Panc1 (cell line): Measurements from ENCODE around the gene SPATS2L. TPM values are rescaled to one million over a fixed set of nuclear protein-coding genes. Genes with fewer than 3 reads are reported as not detected.

Source experiments
- ATAC-seq: fragments of 200-7000 bp; cut with Tn5 transposase; 2 replicates; pipeline ENCODE4 v1.9.1; 2020; ENCODE audit warnings: mild to moderate bottlenecking, moderate library complexity
- BruUV-seq: library from RNA; stranded (reverse); fragments of 400-500 nt; replicated peaks from 2 replicates; lab custom pipeline; 2021; lab: Mats Ljungman, UMichigan
- CTCF ChIA-PET: fragments of 300-600 bp; sonication (Branson Sonifier 250); formaldehyde crosslinking; loops from one replicate; lab custom pipeline; 2022; ENCODE audit warnings: antibody characterized with exemption; lab: Charles Lee
- POLR2A ChIA-PET: fragments of 300-600 bp; sonication (Branson Sonifier 250); formaldehyde crosslinking; loops from one replicate; lab custom pipeline; 2022; ENCODE audit warnings: antibody characterized with exemption; lab: Charles Lee
- DNase-seq: peaks from one replicate; pipeline ENCODE4 v3.0.0-alpha.2; 2010; ENCODE audit warnings: low read depth, low spot score
- H3K27ac ChIP-seq: 2 replicates; pipeline ENCODE4 v1.5.1; 2011; ENCODE audit warnings: mild to moderate bottlenecking, low read length, inconsistent platforms
- H3K27me3 ChIP-seq: fragments of 200-500 bp; sonication (Bioruptor generic); 2 replicates; pipeline ENCODE4 v1.6.0; 2014; ENCODE audit warnings: low read length, inconsistent platforms; ENCODE audit not compliant: control insufficient read depth, insufficient read depth
- H3K36me3 ChIP-seq: fragments of 200-500 bp; sonication (Bioruptor generic); 2 replicates; pipeline ENCODE4 v1.5.1; 2014; ENCODE audit warnings: inconsistent platforms, mild to moderate bottlenecking, low read length, moderate library complexity; ENCODE audit not compliant: control insufficient read depth, insufficient read depth
- H3K4me1 ChIP-seq: 2 replicates; pipeline ENCODE4 v1.5.1; 2011; ENCODE audit warnings: inconsistent platforms, mild to moderate bottlenecking, low read length, moderate library complexity; ENCODE audit not compliant: control insufficient read depth, insufficient read depth
- H3K4me3 ChIP-seq, 2 experiments: 2 replicates each; pipeline ENCODE4 v1.5.1; 2011 to 2012; ENCODE audit warnings: low read depth in 2 of 2, low read length in 2 of 2, mild to moderate bottlenecking in 2 of 2, inconsistent platforms in 1 of 2, moderate library complexity in 1 of 2
- H3K9me3 ChIP-seq: fragments of 200-500 bp; sonication (Bioruptor generic); 2 replicates; pipeline ENCODE4 v1.5.1; 2014; ENCODE audit warnings: low read depth, mild to moderate bottlenecking, inconsistent platforms, low read length, moderate library complexity; ENCODE audit not compliant: control insufficient read depth, insufficient read depth
- POLR2AphosphoS5 ChIP-seq: IDR thresholded peaks from 2 replicates; pipeline ENCODE4 v1.6.1; 2012; ENCODE audit warnings: mild to moderate bottlenecking, low read depth, low read length, moderate library complexity
- SIN3A ChIP-seq: IDR thresholded peaks from 2 replicates; pipeline ENCODE4 v1.6.1; 2012; ENCODE audit warnings: low read depth, mild to moderate bottlenecking, low read length, moderate library complexity, borderline replicate concordance; ENCODE audit not compliant: insufficient read depth
- TCF7L2 ChIP-seq: IDR thresholded peaks from 2 replicates; pipeline ENCODE4 v1.6.1; 2011; ENCODE audit warnings: mild to moderate bottlenecking, low read depth, low read length, inconsistent platforms
- in situ Hi-C: cut with HindIII; loops from 2 replicates; pipeline ENCODE4 v1.10.0; 2016; ENCODE audit warnings: low sequenced_read_pairs, low pct_unique_long_range_greater_than_20kb
- intact Hi-C: fragments of 100-400 bp; cut with micrococcal nuclease; formaldehyde crosslinking; loops from one replicate; pipeline ENCODE4 v1.10.0; 2022; ENCODE audit not compliant: unreplicated experiment
- total RNA-seq: library from RNA; stranded (reverse); gene quantifications from one replicate; pipeline ENCODE4 v1.2.1, GENCODE V29; 2021; ENCODE audit not compliant: unreplicated experiment
- TF ChIP-seq, protein P1 (sequence below), 2 experiments: IDR thresholded peaks; 2 replicates each; pipeline ENCODE4 v1.6.1; 2011 to 2012; ENCODE audit warnings: low read depth in 2 of 2, control low read depth in 1 of 2, low read length in 1 of 2, mild to moderate bottlenecking in 1 of 2, moderate library complexity in 1 of 2; ENCODE audit not compliant: insufficient read depth in 1 of 2
- TF ChIP-seq, protein P2 (sequence below): fragments of 450-650 bp; IDR thresholded peaks from 2 replicates; pipeline ENCODE4 v1.5.1; 2017; ENCODE audit warnings: mild to moderate bottlenecking

Gene SPATS2L
- total RNA-seq, 1 experiment from 2014 or later, result 282 TPM

DNA sequence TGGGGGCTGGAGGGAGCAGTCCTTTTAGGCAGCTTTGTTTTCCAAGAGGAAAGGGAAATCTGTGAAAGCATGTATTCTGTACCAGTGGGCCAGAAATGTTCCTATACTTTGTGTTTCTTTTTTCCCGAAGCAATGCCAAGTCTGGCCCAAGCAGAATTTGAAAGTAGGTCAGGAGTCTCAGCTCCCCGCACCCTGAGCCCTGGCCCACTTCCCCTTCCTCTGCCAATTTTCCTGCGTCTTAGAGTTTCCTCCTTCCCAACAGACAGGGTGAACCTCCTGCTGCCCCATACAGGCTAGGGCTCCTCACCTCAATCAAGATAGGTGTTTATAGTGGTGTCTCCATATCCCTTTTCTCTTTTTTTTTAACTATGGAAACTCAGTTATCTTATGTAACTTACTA, 138.0 kb downstream of the SPATS2L start:
- Histone ChIP-seq H3K4me3 (no peak overlapping the region), H3K4me1 (no peaks in the 10 kb centered on the region), H3K27ac (no peak overlapping the region), H3K9me3 (no peaks in the 10 kb centered on the region), H3K27me3 (no peaks in the 10 kb centered on the region), H3K36me3 (peaks cover 36% of the 10 kb centered on the region)
- BruUV-seq, result no TSS peak
- CTCF ChIA-PET, result no interaction called here
- intact Hi-C loops, result no loop called here
- POLR2A ChIA-PET, result no interaction called here
- in situ Hi-C loops, result no loop called here
- ATAC-seq (no peak), DNase-seq (no peak)
- TF ChIP-seq, protein P1, sequence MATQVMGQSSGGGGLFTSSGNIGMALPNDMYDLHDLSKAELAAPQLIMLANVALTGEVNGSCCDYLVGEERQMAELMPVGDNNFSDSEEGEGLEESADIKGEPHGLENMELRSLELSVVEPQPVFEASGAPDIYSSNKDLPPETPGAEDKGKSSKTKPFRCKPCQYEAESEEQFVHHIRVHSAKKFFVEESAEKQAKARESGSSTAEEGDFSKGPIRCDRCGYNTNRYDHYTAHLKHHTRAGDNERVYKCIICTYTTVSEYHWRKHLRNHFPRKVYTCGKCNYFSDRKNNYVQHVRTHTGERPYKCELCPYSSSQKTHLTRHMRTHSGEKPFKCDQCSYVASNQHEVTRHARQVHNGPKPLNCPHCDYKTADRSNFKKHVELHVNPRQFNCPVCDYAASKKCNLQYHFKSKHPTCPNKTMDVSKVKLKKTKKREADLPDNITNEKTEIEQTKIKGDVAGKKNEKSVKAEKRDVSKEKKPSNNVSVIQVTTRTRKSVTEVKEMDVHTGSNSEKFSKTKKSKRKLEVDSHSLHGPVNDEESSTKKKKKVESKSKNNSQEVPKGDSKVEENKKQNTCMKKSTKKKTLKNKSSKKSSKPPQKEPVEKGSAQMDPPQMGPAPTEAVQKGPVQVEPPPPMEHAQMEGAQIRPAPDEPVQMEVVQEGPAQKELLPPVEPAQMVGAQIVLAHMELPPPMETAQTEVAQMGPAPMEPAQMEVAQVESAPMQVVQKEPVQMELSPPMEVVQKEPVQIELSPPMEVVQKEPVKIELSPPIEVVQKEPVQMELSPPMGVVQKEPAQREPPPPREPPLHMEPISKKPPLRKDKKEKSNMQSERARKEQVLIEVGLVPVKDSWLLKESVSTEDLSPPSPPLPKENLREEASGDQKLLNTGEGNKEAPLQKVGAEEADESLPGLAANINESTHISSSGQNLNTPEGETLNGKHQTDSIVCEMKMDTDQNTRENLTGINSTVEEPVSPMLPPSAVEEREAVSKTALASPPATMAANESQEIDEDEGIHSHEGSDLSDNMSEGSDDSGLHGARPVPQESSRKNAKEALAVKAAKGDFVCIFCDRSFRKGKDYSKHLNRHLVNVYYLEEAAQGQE (IDR thresholded peaks at IDR 0.05; ENCODE audit: insufficient read depth in 1 of 2, low read depth in 2 of 2, low read length in 1 of 2), result no peak
- no peak for TF ChIP-seq SIN3A
- no peak for TF ChIP-seq TCF7L2
- TF ChIP-seq POLR2AphosphoS5, result no peak
- TF ChIP-seq, protein P2, sequence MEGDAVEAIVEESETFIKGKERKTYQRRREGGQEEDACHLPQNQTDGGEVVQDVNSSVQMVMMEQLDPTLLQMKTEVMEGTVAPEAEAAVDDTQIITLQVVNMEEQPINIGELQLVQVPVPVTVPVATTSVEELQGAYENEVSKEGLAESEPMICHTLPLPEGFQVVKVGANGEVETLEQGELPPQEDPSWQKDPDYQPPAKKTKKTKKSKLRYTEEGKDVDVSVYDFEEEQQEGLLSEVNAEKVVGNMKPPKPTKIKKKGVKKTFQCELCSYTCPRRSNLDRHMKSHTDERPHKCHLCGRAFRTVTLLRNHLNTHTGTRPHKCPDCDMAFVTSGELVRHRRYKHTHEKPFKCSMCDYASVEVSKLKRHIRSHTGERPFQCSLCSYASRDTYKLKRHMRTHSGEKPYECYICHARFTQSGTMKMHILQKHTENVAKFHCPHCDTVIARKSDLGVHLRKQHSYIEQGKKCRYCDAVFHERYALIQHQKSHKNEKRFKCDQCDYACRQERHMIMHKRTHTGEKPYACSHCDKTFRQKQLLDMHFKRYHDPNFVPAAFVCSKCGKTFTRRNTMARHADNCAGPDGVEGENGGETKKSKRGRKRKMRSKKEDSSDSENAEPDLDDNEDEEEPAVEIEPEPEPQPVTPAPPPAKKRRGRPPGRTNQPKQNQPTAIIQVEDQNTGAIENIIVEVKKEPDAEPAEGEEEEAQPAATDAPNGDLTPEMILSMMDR, result no peak

DNA sequence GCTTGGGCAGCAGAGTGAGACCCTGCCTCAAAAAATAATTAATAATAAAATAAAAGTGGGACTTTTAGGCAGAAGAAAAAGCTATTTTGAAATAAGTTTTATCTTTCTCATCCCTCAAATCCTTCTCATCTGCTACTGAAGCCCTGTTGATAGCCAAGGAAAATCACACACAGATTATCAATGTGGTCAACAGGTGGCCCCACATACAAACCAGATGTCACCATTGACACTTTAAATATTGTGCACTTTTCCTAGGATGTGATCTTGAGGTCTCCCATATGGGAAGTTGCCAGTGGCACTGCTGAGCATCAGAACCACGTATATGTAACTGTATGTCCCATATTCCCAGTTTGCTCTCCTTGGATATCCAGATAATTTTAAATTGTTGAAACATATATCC, 138.8 kb downstream of the SPATS2L start:
- ChIA-PET CTCF (no interaction called here), POLR2A (interaction anchor here (0.6 kb wide), 1 partner anchor 269 kb away, joined by 3 read pairs; no protein-coding TSS in a partner anchor)
- no TSS peak for BruUV-seq
- Histone ChIP-seq H3K27me3 (no peaks in the 10 kb centered on the region), H3K27ac (no peak overlapping the region), H3K4me1 (no peaks in the 10 kb centered on the region), H3K4me3 (no peak overlapping the region), H3K9me3 (no peaks in the 10 kb centered on the region), H3K36me3 (peaks cover 41% of the 10 kb centered on the region)
- TF ChIP-seq, protein P2, result no peak
- TF ChIP-seq, protein P1 (IDR thresholded peaks at IDR 0.05; ENCODE audit: insufficient read depth in 1 of 2, low read depth in 2 of 2, low read length in 1 of 2), result no peak
- TF ChIP-seq TCF7L2 (no peak), POLR2AphosphoS5 (no peak), SIN3A (no peak)
- in situ Hi-C loops, result no loop called here
- ATAC-seq, result no peak
- DNase-seq, result no peak
- intact Hi-C loops, result no loop called here
